IMR-90 (cell line): ENCODE measurements around the gene RNF31. TPM values are rescaled to one million over a fixed set of nuclear protein-coding genes. Genes with fewer than 3 reads are reported as not detected.

ENCODE experiments used
- ATAC-seq: fragments of 200-7000 bp; cut with Tn5 transposase; 2 replicates; pipeline ENCODE4 v1.9.1; 2020; ENCODE audit warnings: low read depth, mild to moderate bottlenecking, moderate library complexity
- BruUV-seq: library from RNA; stranded (reverse); fragments of 400-500 nt; replicated peaks from 2 replicates; lab custom pipeline; 2021; lab: Mats Ljungman, UMichigan
- CTCF ChIA-PET: fragments of 300-600 bp; formaldehyde crosslinking; extraction: SDS; loops from one replicate; lab custom pipeline; 2021; ENCODE audit warnings: antibody characterized with exemption; lab: Yijun Ruan, JAX
- POLR2A ChIA-PET: fragments of 300-600 bp; sonication (Branson Sonifier 250); formaldehyde crosslinking; loops from one replicate; lab custom pipeline; 2022; ENCODE audit warnings: antibody characterized with exemption; ENCODE audit not compliant: unreplicated experiment; lab: Charles Lee
- DNase-seq: peaks from one replicate; pipeline ENCODE4 v3.0.0; 2013
- H2AFZ ChIP-seq: replicated peaks from 2 replicates; pipeline ENCODE3; 2013; ENCODE audit warnings: low read length, mild to moderate bottlenecking; ENCODE audit not compliant: poor library complexity
- H2AK5ac ChIP-seq: 2 replicates; pipeline ENCODE4 v1.6.1; 2013; ENCODE audit warnings: low read depth, low read length, inconsistent platforms
- H2AK9ac ChIP-seq: replicated peaks from 2 replicates; pipeline ENCODE3; 2013; ENCODE audit warnings: mild to moderate bottlenecking, low read depth, low read length, moderate library complexity; ENCODE audit not compliant: poor library complexity
- H2BK120ac ChIP-seq: 2 replicates; pipeline ENCODE4 v1.6.1; 2013; ENCODE audit warnings: low read depth, low read length, inconsistent platforms
- H2BK15ac ChIP-seq: 3 replicates; pipeline ENCODE4 v1.6.1; 2013; ENCODE audit warnings: low read depth, low read length, inconsistent platforms
- H2BK20ac ChIP-seq: 2 replicates; pipeline ENCODE4 v1.6.1; 2013; ENCODE audit warnings: low read depth, mild to moderate bottlenecking, inconsistent platforms, low read length, moderate library complexity
- H2BK5ac ChIP-seq: 2 replicates; pipeline ENCODE4 v1.6.1; 2013; ENCODE audit warnings: mild to moderate bottlenecking, low read depth, low read length, inconsistent platforms; ENCODE audit not compliant: poor library complexity, severe bottlenecking
- H3K14ac ChIP-seq: replicated peaks from 2 replicates; pipeline ENCODE4 v1.6.1; 2013; ENCODE audit warnings: low read depth, low read length, inconsistent platforms
- H3K18ac ChIP-seq: 2 replicates; pipeline ENCODE4 v1.6.1; 2013; ENCODE audit warnings: low read depth, low read length, control low read depth
- H3K23ac ChIP-seq: 2 replicates; pipeline ENCODE4 v1.6.1; 2013; ENCODE audit warnings: low read depth, low read length, inconsistent platforms
- H3K27ac ChIP-seq: 2 replicates; pipeline ENCODE4 v1.5.1; 2013; ENCODE audit warnings: mild to moderate bottlenecking, control low read depth, low read length; ENCODE audit not compliant: insufficient read depth
- H3K27me3 ChIP-seq: 2 replicates; pipeline ENCODE4 v1.6.1; 2013; ENCODE audit warnings: low read length; ENCODE audit not compliant: control insufficient read depth, insufficient read depth
- H3K36me3 ChIP-seq: 2 replicates; pipeline ENCODE4 v1.6.1; 2013; ENCODE audit warnings: low read length, mixed read lengths; ENCODE audit not compliant: control insufficient read depth, insufficient read depth
- H3K4ac ChIP-seq: 2 replicates; pipeline ENCODE4 v1.6.1; 2013; ENCODE audit warnings: low read depth, low read length, inconsistent platforms
- H3K4me1 ChIP-seq: 2 replicates; pipeline ENCODE4 v1.6.1; 2013; ENCODE audit warnings: low read length, mixed read lengths; ENCODE audit not compliant: control insufficient read depth, insufficient read depth
- H3K4me2 ChIP-seq: 2 replicates; pipeline ENCODE4 v1.6.1; 2013; ENCODE audit warnings: low read depth, mild to moderate bottlenecking, control low read depth, low read length, moderate library complexity
- H3K4me3 ChIP-seq: 2 replicates; pipeline ENCODE4 v1.5.1; 2013; ENCODE audit warnings: low read depth, mild to moderate bottlenecking, control low read depth, low read length, moderate library complexity; ENCODE audit not compliant: insufficient read depth
- H3K56ac ChIP-seq: 2 replicates; pipeline ENCODE4 v1.6.1; 2013; ENCODE audit warnings: low read length, inconsistent platforms; ENCODE audit not compliant: insufficient read depth; ENCODE audit errors: extremely low read depth
- H3K79me1 ChIP-seq, 2 experiments: 2 replicates each; pipeline ENCODE4 v1.6.1; 2013; ENCODE audit warnings: low read length in 2 of 2, inconsistent platforms in 1 of 2, low read depth in 1 of 2
- H3K9ac ChIP-seq: 2 replicates; pipeline ENCODE4 v1.6.1; 2013; ENCODE audit warnings: low read depth, low read length, control low read depth
- H3K9me1 ChIP-seq: 2 replicates; pipeline ENCODE4 v1.6.1; 2013; ENCODE audit warnings: low read length, inconsistent platforms; ENCODE audit not compliant: insufficient read depth
- H3K9me3 ChIP-seq: 2 replicates; pipeline ENCODE4 v1.6.1; 2013; ENCODE audit warnings: low read length; ENCODE audit not compliant: control insufficient read depth, insufficient read depth
- H4K20me1 ChIP-seq: 2 replicates; pipeline ENCODE4 v1.6.1; 2013; ENCODE audit warnings: low read length, inconsistent platforms; ENCODE audit not compliant: insufficient read depth
- H4K5ac ChIP-seq: 2 replicates; pipeline ENCODE4 v1.6.1; 2013; ENCODE audit warnings: mild to moderate bottlenecking, low read depth, low read length, control low read depth
- H4K8ac ChIP-seq, 2 experiments: 2 replicates each; pipeline ENCODE4 v1.6.1; 2013; ENCODE audit warnings: low read depth in 2 of 2, low read length in 2 of 2, control low read depth in 1 of 2, inconsistent platforms in 1 of 2
- H4K91ac ChIP-seq: 2 replicates; pipeline ENCODE4 v1.6.1; 2013; ENCODE audit warnings: low read depth, low read length, inconsistent platforms; ENCODE audit not compliant: insufficient read depth
- CEBPB ChIP-seq: IDR thresholded peaks from 2 replicates; pipeline ENCODE4 v1.6.1; 2012; ENCODE audit warnings: low read depth, low read length, improper control_type of control experiment
- NFE2L2 ChIP-seq: fragments of 150-350 bp; IDR thresholded peaks from 2 replicates; pipeline ENCODE4 v1.6.1; 2016; ENCODE audit warnings: low read depth, mild to moderate bottlenecking, low read length
- WGBS, 2 experiments: methylation state at CpG; one replicate each; pipeline versions ENCODE4 v1.1.5 to v1.1.7; 2013; ENCODE audit warnings: missing lambda C conversion rate in 2 of 2; ENCODE audit not compliant: insufficient read length in 1 of 2; ENCODE audit errors: extremely low coverage in 2 of 2; 5-methylcytosine and 5-hydroxymethylcytosine counted together
- dilution Hi-C: fragments of 300-500 bp; cut with HindIII; formaldehyde crosslinking; loops from one replicate; pipeline ENCODE4 v1.14.3; 2018; ENCODE audit warnings: low sequenced_read_pairs; ENCODE audit not compliant: unreplicated experiment
- in situ Hi-C: fragments of 300-500 bp; cut with MboI; formaldehyde crosslinking; loops from 3 replicates; pipeline ENCODE4 v1.14.3; 2019; ENCODE audit warnings: low sequenced_read_pairs, inconsistent platforms, mixed read lengths
- intact Hi-C: fragments of 100-400 bp; cut with micrococcal nuclease; formaldehyde crosslinking; loops from 2 replicates; pipeline ENCODE4 v1.10.0; 2022
- polyA plus RNA-seq, 3 experiments: library from polyadenylated mRNA; depleted of rRNA; stranded (reverse); fragments of >200 nt; gene quantifications; 2 replicates each; pipeline ENCODE4 v1.2.3, GENCODE V29; 2012; ENCODE audit warnings: low replicate concordance in 1 of 3
- total RNA-seq: library from RNA; depleted of rRNA; stranded (reverse); fragments of >200 nt; gene quantifications from 2 replicates; pipeline ENCODE4 v1.2.3, GENCODE V29; 2012

Gene RNF31
- total and polyA plus RNA-seq, 2 of the 4 experiments (the other 2 are of a cell fraction), result 31.6 to 37.5 TPM

- CTCF ChIA-PET, result no interaction called here
- ATAC-seq, result no peak
- dilution Hi-C loops, result no loop called here
These were observed 20.3 kb downstream of the RNF31 start for GRCh38 chr14:24167469-24168114.

More at GRCh38 chr14:24167469-24168114, 20.3 kb downstream of the RNF31 start:
- Histone ChIP-seq H3K9me3 (no peaks in the 10 kb centered on the region), H3K27ac (no peak overlapping the region), H3K56ac (no peak overlapping the region), H3K4me1 (no peaks in the 10 kb centered on the region), H4K5ac (no peak overlapping the region), H2AFZ (no peak overlapping the region), H3K4me2 (no peak overlapping the region), H3K4me3 (no peak overlapping the region), H2AK9ac (no peak overlapping the region), H3K14ac (no peak overlapping the region), H2BK120ac (no peak overlapping the region), H3K4ac (no peak overlapping the region), H4K20me1 (no peaks in the 10 kb centered on the region), H2BK15ac (no peak overlapping the region), H2BK20ac (no peak overlapping the region), H2BK5ac (no peak overlapping the region), H4K8ac (no peak overlapping the region), H3K23ac (no peak overlapping the region), H3K9me1 (peaks cover 5% of the 10 kb centered on the region; the same call in 1 of the 2 replicates), H2AK5ac (no peak overlapping the region), H4K91ac (no peak overlapping the region), H3K79me1 (peaks cover 6 to 25% of the 10 kb centered on the region in 2 experiments; a peak in 3 of 4 replicates), H3K9ac (no peak overlapping the region), H3K36me3 (peaks cover 55% of the 10 kb centered on the region), H3K18ac (no peak overlapping the region), H3K27me3 (no peaks in the 10 kb centered on the region)
- no peak for DNase-seq
- BruUV-seq, result no TSS peak
- 100% methylated on average over 1 of the region's 3 CpGs; no CpG with 5 or more reads in 1 of the 2 experiments for WGBS, 2 experiments
- intact Hi-C loops, result no loop called here
- POLR2A ChIA-PET, result no interaction called here
- TF ChIP-seq CEBPB, result 0 out of 2 replicates have a peak, but pooled peaks have one; percentile 46
- no peak for TF ChIP-seq NFE2L2
- in situ Hi-C loops, result no loop called here
